Effector CD8-positive, alpha-beta T cell (primary cell): ENCODE results near the gene C3.
"Not testable (repeated sequence)": the region's sequence is repeated elsewhere in the genome, so short reads cannot be mapped to it uniquely, and the experiment has no call there.

ENCODE experiments used
- DNase-seq: peaks from one replicate; lab custom pipeline; 2025; lab: John Stamatoyannopoulos, UW

The C3 gene

DNA sequence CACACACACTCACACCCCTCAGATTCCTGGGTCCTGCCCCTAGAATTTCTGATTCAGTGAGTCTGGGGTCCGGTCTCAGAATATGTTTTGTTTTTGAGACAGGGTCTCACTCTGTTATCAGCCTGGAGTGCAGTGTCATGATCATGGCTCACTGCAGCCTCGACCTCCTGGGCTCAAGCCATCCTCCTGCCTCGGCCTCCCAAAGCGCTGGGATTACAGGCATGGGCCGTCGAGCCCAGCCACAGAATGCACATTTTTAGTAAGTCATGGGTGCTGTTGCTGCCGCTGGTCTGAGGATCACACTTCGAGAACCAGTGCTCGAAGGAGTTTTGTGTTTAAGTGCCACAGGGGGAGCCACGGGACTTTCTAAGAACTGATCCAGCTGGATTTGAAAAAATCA is 28.4 kb downstream of the C3 start:
- DNase-seq = no peak

DNA sequence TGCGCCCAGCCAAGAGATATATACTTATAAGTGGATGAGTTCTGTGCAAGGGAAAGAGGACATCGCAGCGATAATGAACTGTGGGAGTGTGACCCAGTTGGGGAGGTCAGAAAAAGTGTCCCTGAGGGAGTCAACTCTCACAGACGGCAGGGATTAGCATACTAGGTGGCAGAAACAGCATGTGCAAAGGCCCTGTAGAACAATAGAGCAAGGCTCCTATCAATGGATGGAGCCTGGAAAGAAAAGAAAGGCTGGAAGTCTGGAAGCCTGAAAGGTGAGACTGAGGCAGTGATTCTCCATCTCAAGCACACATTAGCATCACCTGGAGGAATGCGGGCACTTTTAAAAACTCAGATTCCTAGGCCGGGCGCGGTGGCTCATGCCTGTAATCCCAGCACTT is 29.1 kb downstream of the C3 start:
- DNase-seq = no peak

DNA sequence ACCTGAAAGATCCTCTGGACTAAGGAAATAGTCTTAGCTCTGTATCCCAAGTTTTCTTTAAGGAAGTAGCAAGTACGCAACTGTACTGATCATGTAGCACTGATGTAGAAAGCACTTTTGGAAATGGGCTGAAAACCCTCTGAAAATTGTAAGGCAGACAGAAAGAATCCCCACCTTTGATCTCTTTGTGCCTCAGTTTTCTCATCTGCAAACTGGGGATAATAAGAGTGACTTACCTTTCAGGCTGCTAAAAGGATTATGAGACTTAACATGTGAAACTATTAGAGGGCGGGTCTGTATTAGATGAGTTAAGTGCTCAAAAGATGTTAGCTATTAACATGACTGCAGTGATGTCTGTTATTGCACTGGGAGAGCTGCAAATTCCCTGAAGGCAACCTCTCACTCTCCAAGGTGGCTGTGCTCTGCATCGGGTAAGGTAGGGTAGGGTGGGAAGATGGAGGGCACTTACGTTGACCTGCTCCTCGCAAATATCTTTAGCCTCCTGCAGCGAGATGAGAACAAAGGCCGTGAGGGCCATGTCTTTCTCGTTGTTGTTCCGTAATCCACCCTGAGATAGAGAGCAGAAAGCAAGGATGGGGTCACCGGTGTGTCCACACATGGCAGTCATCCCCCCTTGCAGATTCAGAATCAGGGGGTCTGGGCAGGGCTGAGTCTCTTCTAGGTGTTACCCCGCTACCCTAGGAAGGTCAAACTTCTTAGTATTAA is 30.1 kb downstream of the C3 start:
- no peak for DNase-seq

DNA sequence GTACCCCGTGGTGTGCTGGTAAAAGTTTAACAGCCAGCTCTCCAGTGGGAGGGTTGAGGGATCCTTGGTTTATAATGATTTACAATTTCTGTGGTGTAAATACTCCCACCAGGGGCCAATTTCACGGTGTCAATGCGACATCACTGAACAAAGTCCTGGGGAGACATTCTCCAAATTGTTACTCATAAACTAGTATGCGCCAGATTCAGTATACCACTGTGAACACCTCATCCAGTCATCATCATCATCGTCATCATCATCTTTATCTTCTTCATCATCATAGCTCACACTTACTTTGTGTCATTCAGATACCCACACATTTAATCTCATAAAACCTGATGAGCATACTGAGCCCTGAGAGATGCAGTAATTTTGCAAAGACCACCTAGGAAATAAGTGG is 33.3 kb downstream of the C3 start:
- no peak for DNase-seq

DNA sequence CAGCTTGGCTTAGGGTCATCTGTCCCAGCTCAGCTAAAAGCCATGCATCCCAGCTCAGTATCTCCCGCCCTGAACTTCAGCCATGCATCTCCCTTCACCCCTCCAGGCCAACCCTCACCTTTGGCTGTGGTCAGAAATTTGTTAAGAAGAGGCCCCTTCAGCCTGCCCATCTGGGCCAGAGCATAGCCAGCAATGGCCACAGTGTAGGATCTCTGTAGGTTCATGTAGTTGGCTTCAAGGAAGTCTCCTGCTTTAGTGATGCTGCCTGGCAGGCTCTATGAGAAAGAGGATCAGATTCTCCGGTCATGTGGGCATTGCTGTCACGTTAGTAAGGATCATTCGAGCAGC is 33.8 kb downstream of the C3 start:
- no peak for DNase-seq

DNA sequence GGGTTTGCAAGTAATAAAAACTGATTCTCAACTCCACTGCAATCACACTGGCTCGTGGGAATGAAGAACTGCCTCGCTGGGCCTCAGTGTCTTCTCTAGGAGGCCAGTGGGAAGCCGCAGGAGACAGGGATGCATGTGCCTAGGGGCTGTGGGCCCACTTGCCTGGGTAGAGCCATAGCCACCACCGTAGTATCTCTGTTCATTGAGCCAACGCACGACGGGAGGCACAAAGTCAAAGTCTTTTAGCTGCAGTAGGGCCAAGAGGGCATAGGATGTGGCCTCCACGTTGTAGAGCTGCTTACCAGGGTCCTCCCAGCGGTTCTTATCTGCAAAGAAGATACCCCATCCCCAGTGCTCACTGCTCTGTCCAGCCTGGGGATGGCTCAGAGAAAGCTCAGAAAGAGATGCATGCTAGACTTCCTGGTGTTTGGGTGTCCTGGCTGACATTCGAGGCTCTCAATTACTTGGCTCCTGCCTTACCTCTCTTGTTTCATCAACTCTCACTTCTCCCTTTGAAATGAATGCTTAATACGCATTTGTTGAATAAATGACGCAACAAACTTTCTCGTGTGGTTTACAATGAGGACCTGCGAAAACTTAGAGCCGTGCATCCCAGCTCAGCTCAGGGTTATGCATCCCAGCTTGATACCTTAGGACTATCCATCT is 34.4 kb downstream of the C3 start:
- DNase-seq = no peak

DNA sequence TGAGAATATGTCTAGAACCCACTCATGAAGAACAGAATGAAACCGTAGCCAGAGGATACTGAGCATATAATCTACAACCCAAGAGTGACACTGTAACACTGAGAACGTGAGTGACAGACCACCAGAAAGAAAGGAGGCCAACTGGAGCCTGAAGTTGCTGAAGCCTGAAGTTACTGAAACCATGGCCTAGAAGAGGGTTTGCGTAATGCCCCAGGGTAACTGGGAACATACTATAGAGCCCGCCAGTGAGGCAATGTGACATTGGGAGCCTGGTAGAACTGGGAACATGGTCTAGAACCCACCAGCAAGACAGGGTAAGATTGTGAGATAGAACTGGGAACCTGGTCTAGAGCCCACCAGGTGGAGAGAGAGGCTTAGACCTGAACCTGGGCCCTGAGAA is 35.0 kb downstream of the C3 start:
- DNase-seq = no peak

DNA sequence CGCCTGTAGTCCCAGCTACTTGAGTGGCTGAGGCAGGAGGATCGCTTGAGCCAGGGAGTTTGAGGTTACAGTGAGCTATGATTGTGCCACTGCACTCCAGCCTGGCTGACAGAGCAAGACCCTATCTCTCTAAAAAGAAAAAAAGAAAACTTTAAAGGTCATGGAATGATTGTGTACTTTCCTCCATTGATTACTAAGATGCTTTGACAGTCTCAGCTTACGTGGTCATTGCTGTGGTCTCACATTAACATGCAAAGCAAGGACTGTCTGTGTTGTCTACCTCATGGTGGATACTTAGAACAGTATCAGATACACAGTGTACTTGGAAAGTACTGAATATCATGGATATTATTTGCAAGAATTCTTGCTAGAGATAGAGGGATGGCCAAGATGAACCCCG is 36.5 kb downstream of the C3 start:
- DNase-seq = no peak

DNA sequence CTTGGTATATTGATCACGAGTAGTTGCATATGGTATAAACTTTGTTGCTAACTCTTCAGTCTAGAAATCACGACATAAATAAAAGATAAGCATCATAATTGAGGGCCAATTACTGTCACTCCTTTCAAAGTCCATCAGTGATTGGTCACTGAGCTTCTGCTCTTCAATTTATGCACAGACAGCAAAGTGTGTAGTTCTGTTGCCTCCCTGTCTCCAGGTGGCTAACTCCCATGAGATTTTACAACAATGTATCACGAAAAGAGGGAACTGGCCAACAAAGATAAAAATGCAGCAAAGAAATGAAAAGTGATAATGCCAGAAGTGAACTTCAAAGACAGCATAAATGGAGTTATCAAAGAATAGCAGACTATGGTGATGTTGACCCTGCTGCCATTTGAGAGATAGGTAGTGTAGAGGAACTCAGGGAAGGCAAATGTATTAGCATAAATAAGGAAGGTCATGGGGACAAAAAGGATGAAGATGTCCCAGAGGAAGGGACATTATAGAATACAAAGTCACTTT is 37.8 kb downstream of the C3 start:
- DNase-seq = no peak

DNA sequence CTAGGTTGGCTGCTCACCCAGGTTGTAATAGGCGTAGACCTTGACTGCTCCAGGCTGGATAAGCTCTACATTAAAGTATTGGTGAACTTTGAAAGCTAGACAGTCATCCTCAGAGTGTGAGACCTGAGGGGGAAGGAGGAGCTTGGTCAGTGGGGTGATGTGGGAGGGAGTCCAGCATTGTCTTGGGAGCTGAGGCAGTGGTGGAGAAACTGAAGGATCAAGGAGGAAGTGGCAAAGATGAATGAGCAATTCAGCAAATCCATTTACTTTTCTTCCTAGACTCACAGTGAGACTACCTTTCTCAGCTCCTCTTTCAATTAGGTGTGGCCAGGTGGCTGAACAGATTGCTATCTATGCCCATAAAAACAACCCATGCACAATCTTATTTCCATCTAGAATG is 40.3 kb downstream of the C3 start:
- no peak for DNase-seq

DNA sequence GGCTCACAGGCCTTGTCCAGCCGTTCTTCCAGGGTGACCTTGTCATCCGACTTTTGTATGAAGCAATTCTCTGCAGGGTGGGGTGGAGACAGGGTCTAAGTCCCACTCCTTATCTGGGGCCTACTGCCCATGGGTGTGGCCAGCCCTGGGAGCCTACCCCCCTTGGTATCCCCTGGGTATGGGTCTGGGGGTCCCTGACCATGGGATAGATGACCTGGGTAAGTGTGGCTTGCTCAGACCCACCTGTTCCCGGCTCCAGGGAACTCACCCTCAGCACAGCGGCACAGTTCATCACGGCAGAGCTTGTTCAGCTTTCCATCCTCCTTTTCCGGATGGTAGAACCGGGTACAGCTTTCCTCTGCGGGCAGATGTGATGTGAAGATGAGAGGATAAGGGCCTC is 41.3 kb downstream of the C3 start:
- DNase-seq = no peak

DNA sequence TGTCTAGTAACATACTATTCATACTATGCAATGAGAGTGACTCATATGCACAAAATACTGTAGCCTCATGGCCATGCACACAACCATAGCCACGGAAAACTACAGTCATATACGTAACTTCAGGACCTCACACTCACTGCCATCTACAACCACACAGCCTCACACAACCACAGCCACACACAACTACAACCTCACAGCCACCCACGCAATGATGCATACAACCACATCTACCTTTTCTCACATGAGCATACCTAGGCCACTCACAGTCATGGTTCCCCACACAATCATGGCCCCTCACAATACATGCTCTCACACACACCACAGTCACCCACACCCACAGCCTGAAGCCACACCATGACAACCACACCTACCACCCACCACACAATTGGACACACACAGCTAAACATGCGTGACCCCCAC is 41.8 kb downstream of the C3 start:
- DNase-seq = no peak

DNA sequence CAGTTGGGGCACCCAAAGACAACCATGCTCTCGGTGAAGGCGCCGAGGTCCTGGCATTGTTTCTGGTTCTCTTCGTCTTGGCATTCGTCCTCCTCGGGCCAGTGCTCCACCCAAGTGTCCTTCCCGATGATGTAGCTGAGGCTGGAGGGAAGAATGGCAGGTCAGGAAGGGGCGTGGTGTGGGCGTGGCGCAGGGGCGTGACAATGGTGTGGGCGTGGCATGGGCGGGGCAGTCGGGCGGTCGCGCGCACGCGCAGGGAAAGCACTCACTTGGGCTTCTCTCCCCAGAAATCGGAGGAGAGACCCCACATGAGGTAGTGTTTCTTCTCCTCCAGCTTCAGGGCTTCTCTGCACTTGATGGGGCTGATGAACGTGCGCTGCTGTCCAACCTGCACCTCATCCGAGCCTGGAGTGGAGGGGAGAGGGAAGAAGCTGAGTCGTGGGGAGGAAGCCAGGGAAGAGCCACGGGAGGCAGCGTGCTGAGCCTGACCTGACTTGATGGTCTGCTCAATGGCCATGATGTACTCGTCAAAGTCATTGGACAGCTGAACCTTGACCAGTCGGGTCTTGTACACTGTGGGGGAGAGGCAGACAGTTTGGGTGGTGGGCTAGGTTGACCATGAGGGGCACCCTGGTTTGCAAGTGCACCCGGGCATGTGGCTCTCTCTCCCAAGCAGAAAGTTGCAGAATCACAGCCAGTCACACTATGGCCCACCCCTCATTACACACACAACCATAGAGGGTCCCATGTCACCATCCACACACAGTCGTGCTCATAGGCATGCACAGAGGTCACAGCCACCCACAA is 42.4 kb downstream of the C3 start:
- no peak for DNase-seq

DNA sequence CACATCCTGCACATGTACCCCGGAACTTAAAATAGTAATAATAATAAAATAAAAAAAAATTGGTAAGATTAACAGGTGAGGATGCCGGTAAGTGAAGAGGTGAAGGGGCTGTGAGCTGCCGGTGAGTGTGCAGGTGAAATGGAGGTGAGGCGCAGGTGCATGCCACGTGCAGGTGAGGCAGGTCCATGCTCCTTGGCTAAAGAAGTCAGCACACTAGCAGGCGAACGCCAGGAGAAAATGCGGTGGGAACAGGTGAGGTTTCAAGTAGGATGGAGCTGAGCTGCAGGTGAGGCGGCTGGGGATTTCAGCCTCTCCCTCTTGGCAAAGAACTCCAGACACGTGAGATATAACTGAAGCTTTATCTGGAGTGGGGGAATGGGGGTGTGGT is 43.0 kb downstream of the C3 start:
- no peak for DNase-seq

DNA sequence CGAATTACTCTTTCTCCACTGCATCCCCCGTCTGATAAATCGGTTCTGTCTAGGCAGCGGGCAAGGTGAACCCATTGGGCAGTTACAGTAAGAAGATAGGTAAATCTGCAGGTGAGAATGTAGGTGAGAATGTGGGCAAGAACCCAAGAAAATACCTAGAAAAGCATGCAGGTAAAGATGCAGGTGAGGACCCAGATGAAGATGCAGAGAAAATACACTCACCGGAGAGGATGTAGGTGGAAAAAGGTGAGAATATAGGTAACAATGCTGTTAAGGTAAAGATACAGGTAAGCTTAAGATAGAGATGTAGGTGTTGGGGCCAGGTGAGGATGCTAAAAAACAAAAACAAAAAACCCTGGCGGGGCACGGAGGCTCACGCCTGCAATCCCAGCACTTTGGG is 44.2 kb downstream of the C3 start:
- DNase-seq = no peak

DNA sequence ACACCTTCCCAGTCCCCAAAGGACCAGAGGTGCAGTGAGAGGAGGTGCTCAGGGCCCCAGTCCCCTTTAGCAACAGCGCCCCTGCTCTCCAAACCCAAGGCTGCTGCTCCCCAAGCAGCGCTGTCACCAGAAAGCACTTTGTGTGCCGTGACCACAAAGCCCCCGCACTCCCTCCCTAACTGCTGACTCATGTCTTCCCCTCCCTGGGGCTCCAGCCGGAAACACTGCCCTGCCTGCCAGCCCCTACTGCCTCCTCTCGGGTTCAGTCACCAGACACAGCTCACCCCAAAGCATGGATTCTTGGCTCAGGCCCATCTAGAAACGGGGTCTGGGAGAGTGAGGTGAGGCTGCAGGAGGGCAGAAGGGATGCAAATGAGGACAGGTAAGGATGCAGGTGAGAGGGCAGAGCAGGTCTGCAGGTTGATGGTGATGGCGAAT is 45.6 kb downstream of the C3 start:
- DNase-seq = peak; percentile 32

DNA sequence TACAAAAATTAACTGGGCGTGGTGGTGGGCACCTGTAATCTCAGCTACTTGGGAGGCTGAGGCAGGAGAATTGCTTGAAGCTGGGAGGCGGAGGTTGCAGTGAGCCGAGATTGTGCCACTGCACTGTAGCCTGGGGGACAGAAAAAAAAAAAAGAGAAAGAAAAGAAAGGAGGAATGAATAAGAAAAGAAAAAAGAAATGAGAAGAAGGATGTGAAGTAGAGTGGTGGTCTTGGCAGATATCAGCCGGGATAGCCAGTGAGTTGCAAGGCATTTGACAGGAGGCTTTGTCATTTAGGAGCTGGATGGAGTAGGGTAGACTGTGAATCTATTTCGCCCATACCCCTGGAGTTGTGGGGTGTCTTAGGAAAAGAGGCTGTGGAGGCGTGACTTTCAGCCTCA is 46.0 kb downstream of the C3 start:
- DNase-seq = not testable (repeated sequence)

DNA sequence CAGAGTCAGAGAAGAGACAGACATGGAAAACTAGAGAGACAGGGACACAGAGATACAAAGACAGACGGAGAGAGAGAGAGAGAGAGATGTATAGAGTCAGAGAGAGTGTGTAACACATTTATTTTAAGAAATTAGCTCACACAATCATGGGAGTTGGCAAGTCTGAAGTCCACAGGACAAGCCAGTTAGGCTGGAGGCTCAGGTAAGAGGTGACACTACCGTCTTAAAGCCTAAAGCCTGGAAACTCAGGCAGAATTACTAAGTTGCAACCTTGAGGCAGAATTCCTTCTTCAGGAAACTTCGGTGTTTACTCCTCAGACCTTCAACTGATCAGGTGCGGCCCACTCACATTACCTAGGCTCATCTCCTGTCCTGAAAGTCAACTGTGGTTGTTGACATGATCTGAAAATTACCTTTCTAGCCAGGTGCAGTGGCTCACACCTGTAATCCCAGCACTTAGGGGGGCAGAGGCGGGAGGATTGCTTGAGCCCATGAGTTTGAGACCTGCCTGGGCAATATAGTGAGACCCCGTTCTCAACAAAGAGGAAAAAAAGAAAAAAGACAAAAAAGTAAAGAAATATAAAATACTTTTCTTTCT is 47.7 kb downstream of the C3 start:
- no peak for DNase-seq

DNA sequence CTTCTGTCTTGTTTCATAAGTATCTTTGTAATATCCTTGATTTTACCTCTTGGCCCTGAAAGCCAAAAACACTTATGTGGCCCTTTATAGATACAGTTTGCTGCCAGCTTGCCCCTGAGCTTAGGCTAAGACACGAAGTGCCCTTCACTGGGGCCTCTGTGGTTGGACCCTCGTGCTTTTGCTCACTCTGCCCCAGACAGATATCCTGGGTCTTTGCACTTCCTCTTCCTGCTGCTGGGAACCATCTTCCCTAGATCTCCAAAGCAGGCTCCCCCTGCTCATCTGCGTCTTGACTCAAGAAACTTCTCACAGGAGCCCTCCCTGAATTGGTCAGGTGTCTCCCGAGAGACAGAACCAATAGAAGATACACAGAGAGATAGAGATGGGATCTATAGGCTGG is 48.5 kb downstream of the C3 start:
- no peak for DNase-seq

DNA sequence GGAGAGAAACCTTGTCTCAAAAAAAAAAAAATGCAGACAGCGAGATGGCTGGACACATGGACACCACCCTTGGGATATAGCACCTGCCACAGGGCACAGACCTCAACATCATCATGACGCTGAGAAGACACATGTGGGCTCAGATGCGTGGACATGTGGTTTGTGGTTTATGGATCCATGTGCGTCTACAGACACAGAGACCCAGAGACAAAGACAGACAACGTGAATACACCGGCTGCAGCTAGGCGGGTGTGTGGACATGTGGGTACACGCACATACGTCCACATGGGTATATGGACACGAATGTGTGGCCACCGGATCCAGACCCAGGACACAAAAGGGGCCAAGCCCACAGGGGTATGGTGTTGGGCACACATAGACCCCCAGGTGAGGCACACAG is 51.8 kb downstream of the C3 start:
- DNase-seq = no peak

DNA sequence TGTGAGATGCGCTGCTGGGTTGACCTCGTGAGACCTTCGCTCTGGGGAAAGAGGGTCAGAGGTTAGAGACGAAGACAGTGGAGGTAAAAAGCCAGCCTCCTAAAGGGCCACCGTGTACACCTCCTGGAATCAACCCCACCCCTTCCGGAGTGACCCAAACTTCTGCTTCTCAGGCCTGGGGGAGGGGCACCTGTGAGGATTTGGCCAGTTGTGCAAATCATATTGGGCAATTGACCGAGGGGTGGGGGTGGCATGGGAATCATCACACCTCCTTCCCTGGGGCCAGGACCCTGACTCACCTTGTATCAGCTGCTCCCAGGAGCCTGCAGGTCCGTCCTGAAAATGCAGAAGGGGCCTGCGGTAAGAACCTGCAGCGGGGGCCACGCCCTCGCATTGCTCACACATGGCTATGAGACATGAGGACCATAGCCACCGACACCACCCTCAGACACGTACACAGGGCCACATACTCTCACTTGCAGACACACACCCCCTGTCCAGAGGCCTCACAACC is 53.3 kb downstream of the C3 start:
- no peak for DNase-seq

DNA sequence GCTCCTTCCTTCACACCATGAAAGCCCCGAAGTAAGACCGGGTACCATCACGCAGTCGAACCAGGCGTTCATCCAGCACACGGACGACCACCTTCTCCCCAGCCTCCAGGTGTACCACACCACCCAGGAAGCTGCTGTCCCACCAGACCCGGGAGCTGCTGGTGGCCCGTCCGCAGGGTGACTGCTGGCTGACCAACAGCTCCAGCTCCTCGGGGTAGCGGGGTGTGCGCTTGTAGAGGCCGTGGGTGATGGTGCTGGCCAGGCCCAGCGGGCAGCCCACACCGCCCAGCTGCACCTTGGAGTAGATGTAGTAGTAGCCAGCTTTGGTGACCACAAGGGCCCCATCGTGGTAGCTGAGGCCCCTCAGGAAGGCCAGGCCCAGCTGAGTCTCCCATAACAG is 55.5 kb downstream of the C3 start:
- no peak for DNase-seq
